D721Med (cell line): ENCODE measurements around the gene MED19.
"Not testable (repeated sequence)": the region's sequence is repeated elsewhere in the genome, so short reads cannot be mapped to it uniquely, and the experiment has no call there.

Experiments used
- DNase-seq: peaks from one replicate; pipeline ENCODE4 v3.0.0; 2011; ENCODE audit warnings: low spot score; ENCODE audit not compliant: insufficient read length
- FAIRE-seq: peaks from 2 replicates; lab custom pipeline; 2011; peaks lifted over from hg19 to GRCh38; lab: Jason Lieb, UNC
- TF ChIP-seq, protein P1 (sequence below): IDR thresholded peaks from 2 replicates; pipeline ENCODE4 v1.5.1; 2012; ENCODE audit warnings: mild to moderate bottlenecking, control low read depth; ENCODE audit not compliant: insufficient read depth; ENCODE audit errors: missing control alignments

The MED19 gene

DNA sequence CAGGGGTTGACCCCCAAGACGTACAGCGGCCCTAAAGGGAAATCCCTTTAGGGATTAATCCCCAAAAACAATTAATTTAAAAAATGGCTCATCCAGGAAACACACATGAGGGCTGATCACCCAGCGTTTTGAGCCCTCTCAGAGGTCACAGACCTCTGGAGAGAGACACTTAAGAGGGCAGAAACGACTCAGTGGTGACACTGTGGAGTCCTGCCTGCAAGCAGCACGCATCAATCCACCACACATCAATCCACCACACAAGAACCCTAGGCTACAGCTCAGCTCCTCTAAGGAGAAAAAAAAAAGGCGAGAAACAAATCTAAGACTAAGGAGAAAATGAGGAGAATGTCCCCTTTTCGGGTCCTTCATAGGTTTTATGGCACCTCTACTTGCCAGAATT lies 16.8 kb upstream of the MED19 start:
- DNase-seq (no peak), FAIRE-seq (no peak)
- TF ChIP-seq, protein P1, sequence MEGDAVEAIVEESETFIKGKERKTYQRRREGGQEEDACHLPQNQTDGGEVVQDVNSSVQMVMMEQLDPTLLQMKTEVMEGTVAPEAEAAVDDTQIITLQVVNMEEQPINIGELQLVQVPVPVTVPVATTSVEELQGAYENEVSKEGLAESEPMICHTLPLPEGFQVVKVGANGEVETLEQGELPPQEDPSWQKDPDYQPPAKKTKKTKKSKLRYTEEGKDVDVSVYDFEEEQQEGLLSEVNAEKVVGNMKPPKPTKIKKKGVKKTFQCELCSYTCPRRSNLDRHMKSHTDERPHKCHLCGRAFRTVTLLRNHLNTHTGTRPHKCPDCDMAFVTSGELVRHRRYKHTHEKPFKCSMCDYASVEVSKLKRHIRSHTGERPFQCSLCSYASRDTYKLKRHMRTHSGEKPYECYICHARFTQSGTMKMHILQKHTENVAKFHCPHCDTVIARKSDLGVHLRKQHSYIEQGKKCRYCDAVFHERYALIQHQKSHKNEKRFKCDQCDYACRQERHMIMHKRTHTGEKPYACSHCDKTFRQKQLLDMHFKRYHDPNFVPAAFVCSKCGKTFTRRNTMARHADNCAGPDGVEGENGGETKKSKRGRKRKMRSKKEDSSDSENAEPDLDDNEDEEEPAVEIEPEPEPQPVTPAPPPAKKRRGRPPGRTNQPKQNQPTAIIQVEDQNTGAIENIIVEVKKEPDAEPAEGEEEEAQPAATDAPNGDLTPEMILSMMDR = no peak

DNA sequence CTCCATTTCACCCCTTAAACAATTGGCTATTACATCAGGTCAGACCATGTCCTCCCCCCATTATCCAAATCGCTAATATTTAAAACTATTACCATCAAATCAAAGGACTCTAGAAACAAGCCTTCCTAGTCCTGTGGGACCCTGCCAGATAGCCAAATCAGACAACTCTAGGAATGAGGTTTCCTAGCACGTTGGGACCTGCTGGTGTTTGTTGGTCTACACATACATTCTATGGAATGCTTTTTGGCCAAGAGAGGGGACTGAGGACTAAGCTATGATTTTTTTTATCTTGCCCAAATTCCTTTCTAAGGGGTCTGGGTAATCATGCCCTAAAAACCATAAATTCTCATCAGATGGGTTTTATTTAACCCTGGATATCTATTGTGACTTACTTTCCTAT lies 15.2 kb upstream of the MED19 start:
- DNase-seq = no peak
- FAIRE-seq = no peak
- TF ChIP-seq, protein P1 = no peak

DNA sequence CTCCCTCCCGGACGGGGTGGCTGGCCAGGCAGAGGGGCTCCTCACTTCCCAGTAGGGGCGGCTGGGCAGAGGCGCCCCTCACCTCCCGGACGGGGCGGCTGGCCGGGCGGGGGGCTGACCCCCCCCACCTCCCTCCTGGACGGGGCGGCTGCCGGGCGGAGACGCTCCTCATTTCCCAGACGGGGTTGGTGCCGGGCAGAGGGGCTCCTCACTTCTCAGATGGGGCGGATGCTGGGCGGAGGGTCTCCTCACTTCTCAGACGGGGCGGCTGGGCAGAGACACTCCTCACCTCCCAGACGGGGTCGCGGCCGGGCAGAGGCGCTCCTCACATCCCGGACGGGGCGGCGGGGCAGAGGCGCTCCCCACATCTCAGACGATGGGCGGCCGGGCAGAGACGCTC lies 4.7 kb upstream of the MED19 start:
- FAIRE-seq, DNase-seq: not testable (repeated sequence)

DNA sequence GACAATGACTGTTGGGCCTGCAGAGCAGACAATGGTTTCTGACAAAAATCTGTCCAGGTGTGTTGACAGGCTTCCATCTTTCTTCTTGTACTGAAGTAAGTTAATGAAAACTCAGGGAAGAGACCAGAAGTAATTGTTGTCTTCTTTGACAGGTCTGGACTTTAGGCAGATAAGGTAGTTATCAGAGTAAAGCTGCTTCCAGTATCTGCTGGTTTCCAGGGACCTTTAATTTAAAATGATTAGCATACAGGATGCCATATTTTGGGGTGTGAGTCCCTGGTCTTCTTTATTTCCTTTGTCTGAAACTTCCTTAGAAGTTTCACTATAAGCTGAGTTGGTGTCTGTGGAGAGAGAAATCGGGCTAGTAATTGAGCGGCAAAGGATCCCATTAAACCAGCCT lies 1.8 kb upstream of the MED19 start:
- TF ChIP-seq, protein P1 = no peak
- FAIRE-seq (no peak), DNase-seq (no peak)

DNA sequence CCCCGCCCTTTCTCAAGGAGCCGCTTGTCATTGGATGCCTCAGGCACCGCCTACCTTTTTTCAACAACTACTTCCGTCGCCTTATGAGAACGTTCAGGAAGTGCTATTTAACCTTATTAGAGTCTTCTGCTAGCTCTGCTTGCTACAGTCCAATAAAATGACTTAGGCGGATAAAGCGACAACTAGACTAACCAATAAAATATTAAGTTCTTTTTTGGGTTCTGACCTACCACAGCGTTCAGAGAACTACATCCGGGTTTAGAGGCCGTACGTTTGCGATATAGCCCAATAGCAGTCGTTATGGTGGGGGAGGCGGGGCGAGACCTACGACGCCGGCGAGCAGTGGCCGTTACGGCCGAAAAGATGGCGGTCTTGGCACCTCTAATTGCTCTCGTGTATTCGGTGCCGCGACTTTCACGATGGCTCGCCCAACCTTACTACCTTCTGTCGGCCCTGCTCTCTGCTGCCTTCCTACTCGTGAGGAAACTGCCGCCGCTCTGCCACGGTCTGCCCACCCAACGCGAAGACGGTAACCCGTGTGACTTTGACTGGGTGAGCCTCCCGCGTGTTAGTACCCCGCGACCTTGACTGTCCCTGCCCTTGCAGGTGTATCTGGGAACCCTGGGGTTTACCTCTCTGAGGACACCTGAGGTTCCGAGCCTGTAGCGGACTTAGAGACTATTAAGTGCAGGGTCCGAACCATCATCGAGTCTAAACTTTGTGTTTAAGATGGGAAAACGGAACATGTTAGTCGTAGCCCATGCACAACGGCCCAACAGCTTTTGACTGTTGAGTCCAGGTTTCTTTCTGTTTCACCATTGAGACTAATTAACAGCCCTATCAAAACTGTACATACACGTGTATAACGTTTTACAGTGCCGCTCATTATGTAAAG lies 488 bp upstream of the MED19 start, which contains the start of gene TMX2:
Gene TMX2, plus strand, starts transcription at position 338 of the 895 bp plus-strand sequence. Its CDS starts 26 bp downstream, at position 364.
- FAIRE-seq (peak; percentile 53), DNase-seq (peak; percentile 67)
- TF ChIP-seq, protein P1 = no peak

DNA sequence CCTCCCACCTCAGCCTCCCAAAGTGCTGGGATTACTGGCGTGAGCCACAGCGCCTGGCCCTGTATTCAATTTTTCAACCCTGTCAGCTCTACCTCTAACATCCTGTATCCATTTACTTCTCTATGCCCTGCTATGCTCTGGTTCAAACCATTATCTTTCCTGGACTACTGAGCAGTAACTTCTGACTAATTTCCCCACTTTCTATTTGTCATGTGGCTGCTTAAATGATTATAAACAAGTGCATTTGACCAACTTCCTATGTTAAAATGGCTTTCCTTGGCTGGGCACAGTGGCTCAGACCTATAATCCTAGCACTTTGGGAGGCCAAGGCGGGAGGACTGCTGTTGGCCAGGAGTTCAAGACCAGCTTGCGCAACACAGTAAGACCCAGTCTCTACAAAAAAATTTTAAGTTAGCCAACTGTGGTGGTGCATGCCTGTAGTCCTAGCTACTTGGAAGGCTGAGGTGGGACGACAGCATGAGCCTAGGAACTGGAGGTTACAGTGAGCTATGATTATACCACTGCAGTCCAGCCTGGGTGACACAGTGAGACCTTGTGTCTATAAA lies 2.1 kb downstream of the MED19 start:
- no peak for FAIRE-seq
- TF ChIP-seq, protein P1 = no peak
- no peak for DNase-seq

DNA sequence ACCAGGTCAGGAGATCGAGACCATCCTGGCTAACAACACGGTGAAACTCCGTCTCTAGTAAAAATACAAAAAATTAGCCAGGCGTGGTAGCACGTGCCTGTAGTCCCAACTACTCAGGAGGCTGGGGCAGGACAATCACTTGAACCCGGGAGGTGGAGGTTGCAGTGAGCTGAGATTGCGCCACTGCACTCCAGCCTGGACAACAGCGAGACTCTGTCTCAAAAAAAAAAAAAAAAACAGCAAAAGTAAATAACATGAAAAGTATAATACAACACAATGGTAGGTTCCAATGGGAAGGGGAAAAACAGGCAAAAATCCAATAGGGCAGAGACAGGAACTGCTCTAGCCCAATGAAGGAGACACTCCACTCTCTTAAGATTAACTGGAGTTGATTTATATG lies 6.6 kb downstream of the MED19 start:
- DNase-seq, FAIRE-seq: not testable (repeated sequence)

DNA sequence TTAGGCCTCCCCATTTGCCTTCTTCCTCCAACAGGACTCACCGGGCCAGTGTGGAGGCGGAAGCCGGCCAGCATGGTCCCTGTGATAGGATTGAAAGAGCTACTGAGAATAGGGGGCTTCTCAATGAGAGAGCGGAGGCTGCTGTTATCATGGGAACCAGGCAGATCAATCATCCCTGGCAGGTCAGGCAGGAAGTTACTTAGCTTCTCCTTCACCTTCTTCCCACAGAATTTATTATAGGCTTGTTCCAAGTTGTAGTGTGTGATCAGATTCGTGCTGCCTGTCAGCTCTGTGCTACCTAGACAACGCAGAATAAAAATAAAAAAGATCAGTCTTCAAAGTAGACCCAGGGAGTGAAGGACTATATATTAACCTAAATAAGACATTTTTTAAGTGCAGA lies 7.1 kb downstream of the MED19 start:
- TF ChIP-seq, protein P1 = no peak
- DNase-seq (no peak), FAIRE-seq (no peak)
